Stimulated activated naive CD8-positive, alpha-beta T cell treated with anti-CD3 and anti-CD28 coated beads, Interleukin-15, Interleukin-2, amounts not matched to agents 100 U/mL and 50 U/mL, for 24 hours (primary cell): Measurements from ENCODE around the gene ENPP6.
"Not testable (repeated sequence)": the region's sequence is repeated elsewhere in the genome, so short reads cannot be mapped to it uniquely, and the experiment has no call there.

ENCODE experiments used
- ATAC-seq: fragments of 150-1000 bp; cut with Tn5 transposase; one replicate; pipeline ENCODE4 v1.10.0; 2021
- DNase-seq: peaks from one replicate; pipeline ENCODE4 v3.0.0; 2021

Gene ENPP6

DNA sequence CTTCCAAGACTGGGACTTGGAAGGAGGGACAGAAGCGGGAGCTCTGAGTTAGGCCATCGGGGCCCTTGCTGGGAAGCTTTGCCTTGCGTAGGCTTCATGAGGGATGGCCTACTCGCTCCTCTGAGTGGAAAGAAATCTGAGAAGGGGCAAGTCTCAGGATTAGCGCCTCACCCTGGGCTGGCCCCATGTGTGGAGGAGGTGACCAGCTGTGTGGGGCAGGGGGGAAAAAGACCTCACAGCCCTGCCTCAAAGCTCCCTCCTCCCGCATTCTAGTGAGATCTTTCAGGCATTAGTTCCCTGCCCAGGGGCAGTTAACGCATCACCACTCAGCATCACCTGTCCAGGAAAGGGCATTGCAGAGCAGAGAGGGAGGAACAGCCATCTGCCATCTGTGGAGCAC is 156.1 kb downstream of the ENPP6 start:
- ATAC-seq (no peak), DNase-seq (no peak)

DNA sequence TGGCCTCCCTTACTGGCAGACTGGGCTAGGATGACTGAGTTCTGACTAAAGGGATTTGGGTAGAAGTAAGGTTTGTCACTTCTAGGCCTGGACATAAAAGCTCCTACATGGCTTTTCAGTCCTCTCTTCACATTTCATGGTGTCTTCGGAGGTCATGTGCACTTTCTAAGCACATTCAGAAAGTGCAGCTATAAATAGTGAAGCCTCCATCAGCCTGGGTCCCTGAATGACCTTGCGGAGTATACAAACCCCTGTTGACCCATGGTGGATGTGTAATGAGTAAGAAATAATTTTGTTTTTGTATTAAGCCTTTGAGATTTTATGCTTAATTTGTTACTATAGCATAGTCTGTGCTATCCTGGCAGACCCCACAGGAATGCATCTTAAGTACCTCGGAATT is 158.6 kb downstream of the ENPP6 start:
- ATAC-seq (no peak), DNase-seq (no peak)

DNA sequence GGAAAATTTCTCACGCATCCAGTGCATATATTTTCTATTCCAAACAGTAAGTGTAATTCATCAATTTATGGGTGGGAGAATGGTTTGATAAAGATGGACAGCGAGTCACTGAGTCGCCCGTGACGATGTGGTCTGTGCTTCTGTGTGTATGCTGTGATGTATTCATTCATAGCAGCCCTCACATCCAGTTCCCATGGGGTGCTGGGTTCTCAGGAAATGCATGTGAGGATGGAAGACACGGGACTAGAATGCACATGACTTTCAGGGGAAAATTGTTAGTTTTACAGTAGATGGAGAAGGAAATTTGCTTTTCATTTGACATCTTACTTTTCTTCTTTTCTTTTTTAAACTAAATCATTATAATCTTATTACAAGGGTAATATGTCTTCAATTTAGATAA is 159.6 kb downstream of the ENPP6 start:
- DNase-seq (no peak), ATAC-seq (no peak)

DNA sequence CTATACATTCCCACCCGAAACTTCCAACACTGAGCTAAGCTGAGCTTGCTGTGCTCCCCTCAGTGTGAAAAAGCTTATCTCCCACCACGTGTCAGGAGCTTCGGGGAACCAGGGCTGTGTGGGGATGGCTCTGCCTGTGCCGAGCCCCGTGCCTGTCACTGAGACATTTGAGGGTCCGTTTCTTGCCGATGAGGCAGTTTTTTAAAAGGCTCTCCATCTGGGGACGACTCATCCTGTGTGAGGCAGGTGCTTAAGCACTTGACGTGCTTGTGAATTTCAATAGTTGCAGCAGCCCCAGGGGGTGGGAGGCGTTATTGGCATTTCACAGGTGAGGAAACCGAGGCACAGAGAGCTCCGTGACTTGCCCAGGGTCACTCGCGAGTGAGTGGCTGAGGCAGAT is 160.8 kb downstream of the ENPP6 start:
- DNase-seq (no peak), ATAC-seq (no peak)

DNA sequence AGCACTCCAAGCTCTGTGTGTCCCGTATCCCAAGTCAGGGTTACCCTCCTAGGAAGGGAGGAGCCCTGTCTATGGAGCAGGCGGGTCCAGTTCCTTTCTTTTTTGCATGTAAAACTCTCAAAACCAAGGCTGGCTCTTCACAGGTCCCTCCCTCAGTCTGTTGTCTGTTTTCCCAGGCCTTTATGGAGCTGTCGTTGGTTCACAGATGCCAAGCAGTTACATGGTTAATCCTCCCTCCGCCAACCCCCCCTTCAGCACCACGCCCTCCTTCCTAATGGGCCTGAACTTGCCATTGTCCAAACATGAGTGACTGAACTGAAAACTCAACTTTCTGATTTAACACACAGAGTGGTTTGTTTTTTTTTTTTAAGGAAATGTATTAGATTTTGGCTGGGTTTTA is 164.2 kb downstream of the ENPP6 start:
- no peak for DNase-seq
- no peak for ATAC-seq

DNA sequence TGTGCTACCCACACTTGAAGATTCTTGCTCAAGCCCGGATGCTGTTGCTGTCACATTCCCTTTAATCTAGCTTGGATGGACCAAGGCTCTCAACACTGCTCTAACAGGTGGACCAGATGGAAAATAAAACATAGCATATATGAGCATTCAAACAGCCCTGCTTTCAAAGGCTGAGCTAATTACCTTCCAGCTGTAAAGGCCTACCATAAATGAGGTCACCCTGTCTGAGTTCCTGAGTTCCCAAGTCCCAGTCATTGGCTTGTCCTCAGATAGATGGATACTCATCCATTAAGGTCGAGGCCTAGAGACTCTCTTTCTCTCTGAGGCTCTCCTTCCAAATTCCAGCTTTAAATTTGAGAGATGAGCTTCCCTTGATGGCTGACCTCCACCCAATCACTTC is 165.1 kb downstream of the ENPP6 start:
- ATAC-seq: no peak
- DNase-seq: no peak

DNA sequence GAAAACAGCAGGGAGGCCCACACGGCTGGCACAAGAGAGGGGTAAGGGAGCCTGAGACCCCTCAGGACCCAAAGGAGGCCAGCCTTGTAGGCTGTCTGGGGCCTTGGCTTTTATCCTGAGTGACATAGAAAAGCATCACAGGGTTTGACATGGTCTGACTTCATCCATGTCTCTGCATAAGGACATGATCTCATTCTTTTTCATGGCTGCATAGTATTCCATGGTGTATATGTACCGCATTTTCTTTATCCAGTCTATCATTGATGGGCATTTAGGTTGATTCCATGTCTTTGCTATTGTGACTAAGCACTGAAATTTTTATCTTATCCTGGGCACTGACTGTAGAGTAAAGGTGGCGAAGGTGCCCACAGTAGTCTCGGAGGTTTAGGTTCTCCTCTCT is 166.4 kb downstream of the ENPP6 start:
- not testable (repeated sequence) for DNase-seq, ATAC-seq

DNA sequence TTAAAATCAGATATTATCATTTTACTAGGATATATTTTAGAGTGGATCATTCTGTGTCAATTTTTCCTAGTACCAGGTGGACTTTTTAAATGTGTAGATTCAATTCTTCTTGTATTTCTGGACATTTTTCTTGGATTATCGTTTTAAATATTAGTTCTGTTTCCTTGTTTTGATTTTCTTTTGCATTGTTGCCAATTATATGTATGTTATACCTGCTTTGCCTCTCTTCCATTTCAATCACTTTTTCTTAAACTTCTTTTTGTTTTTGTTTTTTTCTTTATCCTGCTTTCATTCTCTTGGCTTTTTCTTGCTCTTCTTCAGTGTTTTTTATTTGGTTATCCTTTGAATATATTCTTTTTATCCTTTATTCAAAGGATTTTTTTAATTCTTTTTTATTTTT is 171.5 kb downstream of the ENPP6 start:
- ATAC-seq: no peak

DNA sequence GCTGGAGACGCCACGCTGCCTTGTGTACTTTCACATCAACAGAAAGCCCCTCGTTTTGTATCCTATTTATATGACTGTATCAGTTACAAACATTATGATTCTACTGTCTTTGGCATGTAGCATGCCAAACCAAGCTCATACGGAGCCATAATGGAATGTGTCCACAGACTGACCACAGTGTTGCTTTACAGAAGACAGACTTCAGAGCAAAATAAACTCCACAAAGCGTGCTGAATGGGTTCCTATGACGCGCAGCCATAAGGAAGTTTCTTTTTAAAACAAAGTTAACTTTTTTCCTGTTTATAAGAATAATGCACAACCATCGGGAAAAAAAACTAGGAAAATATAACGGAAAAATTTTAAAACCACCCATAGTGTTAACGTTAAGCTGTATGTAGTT is 176.5 kb downstream of the ENPP6 start:
- DNase-seq (no peak), ATAC-seq (no peak)

More for the DNA sequence above, 171.5 kb downstream of the ENPP6 start:
- no peak for DNase-seq

DNA sequence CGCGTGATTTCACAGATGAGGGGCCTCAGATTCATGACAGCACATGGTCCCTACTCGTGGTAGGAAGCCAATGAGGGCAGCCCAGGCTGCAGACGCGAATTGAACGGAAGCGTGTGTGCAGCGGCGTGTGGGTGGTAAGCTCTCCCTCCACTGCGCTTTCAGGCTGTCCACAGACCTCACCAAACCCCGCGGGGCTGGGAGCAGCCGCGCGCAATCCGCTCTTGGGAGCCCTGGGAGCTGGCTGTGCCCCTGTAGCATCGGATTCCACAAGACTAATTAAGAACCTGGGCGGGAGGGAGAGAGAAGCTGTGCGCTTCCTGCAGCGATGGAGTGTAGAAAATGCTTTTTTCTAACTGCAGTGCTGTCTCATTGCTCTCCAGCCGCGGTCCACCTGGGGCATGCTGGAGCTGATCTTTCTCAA is 177.7 kb downstream of the ENPP6 start:
- peak; percentile 73 for ATAC-seq
- DNase-seq: peak; percentile 34
